ENCODE results near the gene RPA3.

GRCh38 chr7:7764520-7765396 lies 46.4 kb upstream of the RPA3 start:
- TF ChIP-seq YY1 (IDR thresholded peaks at IDR 0.05; ENCODE audit: insufficient read depth, insufficient read length) (no peak), ZNF274 (IDR thresholded peaks at IDR 0.05; ENCODE audit: low read depth, low read length) (no peak), SUZ12 (IDR thresholded peaks at IDR 0.05; ENCODE audit: extremely low read depth, insufficient read depth, insufficient read length) (no peak)
